ENCODE results near the gene ENTPD6. TPM values are rescaled to one million over a fixed set of nuclear protein-coding genes. Genes with fewer than 3 reads are reported as not detected.
A peak's percentile ranks its signal among the peaks of the same experiment; 100 is the strongest.
"Not testable (repeated sequence)": the region's sequence is repeated elsewhere in the genome, so short reads cannot be mapped to it uniquely, and the experiment has no call there.

The ENTPD6 gene
- total and polyA plus RNA-seq, 4 experiments from 2014 or later = 42.1 to 94.3 (median 68.0) TPM

- intact Hi-C loops (cut with micrococcal nuclease) = no loop called here
- H3K4me1 ChIP-seq (ENCODE audit: insufficient read depth, low read length) = no peaks in the 10 kb centered on the region
- Mint-ChIP-seq H3K36me3 (no peaks in the 10 kb centered on the region), H3K27ac (no peak overlapping the region), H3K4me1 (peaks cover 0 to 2% (median under 1%) of the 10 kb centered on the region in 4 donors), H3K4me3 (no peak overlapping the region), H3K27me3 (peaks cover 0 to 1% of the 10 kb centered on the region in 2 donors), H3K9me3 (peaks cover 0 to 9% (median 2%) of the 10 kb centered on the region in 8 donors)
- no peak for DNase-seq
- H3K36me3 ChIP-seq (ENCODE audit: insufficient read depth, low read length) = no peaks in the 10 kb centered on the region
- no peaks in the 10 kb centered on the region for H3K9me3 ChIP-seq (ENCODE audit: control insufficient read depth in 1 of 2, low read length in 2 of 2)
- no peaks in the 10 kb centered on the region for H3K27me3 ChIP-seq (ENCODE audit: insufficient read depth, low read length)
- ChIA-PET CTCF (ENCODE audit: partially characterized antibody) (interaction anchor here (1.3 to 2.2 kb wide), 5 partner anchors 8 to 182 kb away, joined by 3 to 10 read pairs (median 4); partner anchors contain the start of gene ENTPD6), POLR2A (ENCODE audit: partially characterized antibody) (no interaction called here)
- H3K4me3 ChIP-seq (ENCODE audit: low read length in 2 of 2) = no peak overlapping the region
- no peak overlapping the region for H3K27ac ChIP-seq (ENCODE audit: low read depth, low read length)
These were observed 19.3 kb upstream of the ENTPD6 start for GRCh38 chr20:25176184-25176583.

DNA sequence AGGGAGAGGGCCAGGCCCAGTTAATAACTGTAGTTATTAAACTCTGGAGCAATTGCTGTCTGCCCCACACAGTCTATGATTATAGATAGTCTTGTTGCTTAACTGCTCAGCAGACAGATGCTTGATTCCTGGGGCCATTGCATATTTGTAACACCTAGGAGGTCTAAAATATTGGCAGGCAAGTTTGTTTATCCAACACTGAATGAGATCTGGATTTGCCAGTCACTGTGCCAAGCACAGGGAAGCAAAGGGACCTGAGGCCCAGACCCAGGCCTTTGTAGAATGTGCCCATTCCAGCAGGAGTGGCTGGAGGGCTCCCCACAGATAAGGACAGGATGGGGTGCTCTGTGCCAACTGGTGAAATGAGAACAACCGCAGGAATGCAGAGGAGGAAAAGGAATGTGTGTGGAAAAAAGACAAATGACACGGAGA is 17.6 kb upstream of the ENTPD6 start:
- no peaks in the 10 kb centered on the region for H3K36me3 Mint-ChIP-seq
- POLR2A ChIA-PET (ENCODE audit: partially characterized antibody) = no interaction called here
- Histone ChIP-seq H3K27ac (ENCODE audit: low read depth, low read length) (no peak overlapping the region), H3K4me1 (ENCODE audit: insufficient read depth, low read length) (no peaks in the 10 kb centered on the region), H3K36me3 (ENCODE audit: insufficient read depth, low read length) (no peaks in the 10 kb centered on the region), H3K9me3 (ENCODE audit: control insufficient read depth in 1 of 2, low read length in 2 of 2) (no peaks in the 10 kb centered on the region), H3K27me3 (ENCODE audit: insufficient read depth, low read length) (no peaks in the 10 kb centered on the region), H3K4me3 (ENCODE audit: low read length in 2 of 2) (no peak overlapping the region)
- H3K9me3 Mint-ChIP-seq = peaks cover 0 to 11% (median 7%) of the 10 kb centered on the region in 8 donors
- peaks cover 0 to 2% (median under 1%) of the 10 kb centered on the region in 4 donors for H3K4me1 Mint-ChIP-seq
- DNase-seq = no peak
- H3K4me3 Mint-ChIP-seq = no peak overlapping the region
- H3K27ac Mint-ChIP-seq = no peak overlapping the region
- CTCF ChIA-PET (ENCODE audit: partially characterized antibody) = interaction anchor here (0.8 to 3.0 kb wide), 9 partner anchors 96 to 1076 kb away, joined by 3 to 18 read pairs (median 4); partner anchors contain the start of gene VSX1
- peaks cover 1 to 5% of the 10 kb centered on the region in 2 donors for H3K27me3 Mint-ChIP-seq
- intact Hi-C loops (cut with micrococcal nuclease) = no loop called here

GRCh38 chr20:25178563-25179438 is 16.7 kb upstream of the ENTPD6 start:
- Mint-ChIP-seq H3K9me3 (peaks cover 0 to 19% (median 12%) of the 10 kb centered on the region in 8 donors), H3K4me3 (no peak overlapping the region), H3K27ac (peak overlapping the region in 2 of 7 donors; percentile 69 to 78), H3K4me1 (peaks cover 0 to 2% (median under 1%) of the 10 kb centered on the region in 4 donors), H3K36me3 (peaks cover 3 to 5% of the 10 kb centered on the region in 2 donors), H3K27me3 (peaks cover 4 to 6% of the 10 kb centered on the region in 2 donors)
- CTCF ChIA-PET (ENCODE audit: partially characterized antibody) = interaction anchor here (0.7 to 3.0 kb wide), 21 partner anchors 12 to 1077 kb away, joined by 3 to 18 read pairs (median 4); partner anchors contain the start of genes ENTPD6 and VSX1
- no peak overlapping the region for H3K27ac ChIP-seq (ENCODE audit: low read depth, low read length)
- peak; percentile 32 to 47 (median 44) for DNase-seq
- no peaks in the 10 kb centered on the region for H3K9me3 ChIP-seq (ENCODE audit: control insufficient read depth in 1 of 2, low read length in 2 of 2)
- POLR2A ChIA-PET (ENCODE audit: partially characterized antibody) = no interaction called here
- H3K36me3 ChIP-seq (ENCODE audit: insufficient read depth, low read length) = no peaks in the 10 kb centered on the region
- H3K4me3 ChIP-seq (ENCODE audit: low read length in 2 of 2) = no peak overlapping the region
- H3K4me1 ChIP-seq (ENCODE audit: insufficient read depth, low read length) = no peaks in the 10 kb centered on the region
- no peaks in the 10 kb centered on the region for H3K27me3 ChIP-seq (ENCODE audit: insufficient read depth, low read length)
- intact Hi-C loops (cut with micrococcal nuclease) = loop anchor here (1.0 kb wide), 3 partner anchors 88 to 184 kb away; no protein-coding TSS in a partner anchor

DNA sequence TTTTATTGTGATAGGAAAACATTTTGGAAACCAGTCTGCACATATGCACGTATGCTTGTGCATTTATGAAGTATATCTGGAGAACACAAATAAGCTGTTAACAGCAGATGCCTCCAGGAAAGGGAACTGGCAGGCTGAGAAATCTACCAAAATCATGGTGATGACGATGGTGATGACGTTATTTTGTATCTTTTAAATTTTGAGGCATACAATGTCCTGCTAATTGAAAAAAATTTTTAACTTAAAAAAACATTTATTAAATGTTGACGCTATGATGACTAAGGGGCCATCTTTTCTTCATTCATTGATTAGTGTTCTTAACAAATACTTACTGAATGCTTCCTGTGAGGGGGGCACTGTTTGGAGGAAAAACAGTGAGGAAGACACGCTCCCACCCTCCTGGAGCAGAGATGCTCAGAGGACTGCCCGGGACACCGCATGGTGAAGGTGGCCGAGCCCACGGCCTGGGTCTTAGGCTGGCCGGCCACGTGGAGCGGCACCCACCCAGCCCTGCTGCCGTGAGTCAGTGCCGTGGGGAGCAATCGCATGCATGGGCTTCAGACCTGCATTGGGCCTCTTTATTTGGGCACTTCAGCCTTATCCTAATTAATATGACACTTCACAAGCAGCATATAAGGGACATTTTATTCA is 15.9 kb upstream of the ENTPD6 start:
- Mint-ChIP-seq H3K36me3 (peaks cover 4 to 6% of the 10 kb centered on the region in 2 donors), H3K27me3 (peaks cover 10 to 11% of the 10 kb centered on the region in 2 donors), H3K27ac (no peak overlapping the region), H3K4me3 (no peak overlapping the region), H3K4me1 (peaks cover 0 to 2% (median under 1%) of the 10 kb centered on the region in 4 donors), H3K9me3 (peaks cover 0 to 24% (median 17%) of the 10 kb centered on the region in 8 donors)
- no peak for DNase-seq
- intact Hi-C loops (cut with micrococcal nuclease) = loop anchor here (1.0 kb wide), 3 partner anchors 89 to 185 kb away; no protein-coding TSS in a partner anchor
- POLR2A ChIA-PET (ENCODE audit: partially characterized antibody) = no interaction called here
- CTCF ChIA-PET (ENCODE audit: partially characterized antibody) = interaction anchor here (0.7 to 3.0 kb wide), 12 partner anchors 11 to 225 kb away, joined by 3 to 18 read pairs (median 4); partner anchors contain the start of gene ENTPD6
- Histone ChIP-seq H3K4me1 (ENCODE audit: insufficient read depth, low read length) (no peaks in the 10 kb centered on the region), H3K36me3 (ENCODE audit: insufficient read depth, low read length) (no peaks in the 10 kb centered on the region), H3K9me3 (ENCODE audit: control insufficient read depth in 1 of 2, low read length in 2 of 2) (no peaks in the 10 kb centered on the region), H3K27me3 (ENCODE audit: insufficient read depth, low read length) (no peaks in the 10 kb centered on the region), H3K4me3 (ENCODE audit: low read length in 2 of 2) (no peak overlapping the region), H3K27ac (ENCODE audit: low read depth, low read length) (no peak overlapping the region)

- H3K27ac Mint-ChIP-seq; H3K4me1 ChIP-seq (ENCODE audit: insufficient read depth, low read length); H3K36me3 ChIP-seq (ENCODE audit: insufficient read depth, low read length); H3K27ac ChIP-seq (ENCODE audit: low read depth, low read length); H3K4me3 Mint-ChIP-seq; H3K4me1 Mint-ChIP-seq; H3K27me3 ChIP-seq (ENCODE audit: insufficient read depth, low read length); DNase-seq; H3K4me3 ChIP-seq (ENCODE audit: low read length in 2 of 2); CTCF ChIA-PET (ENCODE audit: partially characterized antibody); intact Hi-C loops (cut with micrococcal nuclease); H3K9me3 ChIP-seq (ENCODE audit: control insufficient read depth in 1 of 2, low read length in 2 of 2); POLR2A ChIA-PET (ENCODE audit: partially characterized antibody): not testable (repeated sequence)
- peaks cover 29 to 35% of the 10 kb centered on the region in 2 donors for H3K27me3 Mint-ChIP-seq
- peaks cover 4 to 12% of the 10 kb centered on the region in 2 donors for H3K36me3 Mint-ChIP-seq
- H3K9me3 Mint-ChIP-seq = peaks cover 0 to 38% (median 19%) of the 10 kb centered on the region in 8 donors
These were observed 11.1 kb upstream of the ENTPD6 start for GRCh38 chr20:25184391-25184790.

- CTCF ChIA-PET (ENCODE audit: partially characterized antibody) = no interaction called here
- Mint-ChIP-seq H3K27ac (no peak overlapping the region), H3K4me3 (no peak overlapping the region), H3K9me3 (peaks cover 0 to 37% (median 19%) of the 10 kb centered on the region in 8 donors), H3K27me3 (peaks cover 29 to 32% of the 10 kb centered on the region in 2 donors), H3K36me3 (peaks cover 4 to 12% of the 10 kb centered on the region in 2 donors), H3K4me1 (no peaks in the 10 kb centered on the region)
- intact Hi-C loops (cut with micrococcal nuclease) = no loop called here
- H3K9me3 ChIP-seq (ENCODE audit: control insufficient read depth in 1 of 2, low read length in 2 of 2) = no peaks in the 10 kb centered on the region
- no peak for DNase-seq
- H3K27me3 ChIP-seq (ENCODE audit: insufficient read depth, low read length) = peaks cover 4% of the 10 kb centered on the region
- no peaks in the 10 kb centered on the region for H3K4me1 ChIP-seq (ENCODE audit: insufficient read depth, low read length)
- no peak overlapping the region for H3K27ac ChIP-seq (ENCODE audit: low read depth, low read length)
- POLR2A ChIA-PET (ENCODE audit: partially characterized antibody) = no interaction called here
- no peaks in the 10 kb centered on the region for H3K36me3 ChIP-seq (ENCODE audit: insufficient read depth, low read length)
- no peak overlapping the region for H3K4me3 ChIP-seq (ENCODE audit: low read length in 2 of 2)
These were observed 8.3 kb upstream of the ENTPD6 start for GRCh38 chr20:25187220-25187619.

DNA sequence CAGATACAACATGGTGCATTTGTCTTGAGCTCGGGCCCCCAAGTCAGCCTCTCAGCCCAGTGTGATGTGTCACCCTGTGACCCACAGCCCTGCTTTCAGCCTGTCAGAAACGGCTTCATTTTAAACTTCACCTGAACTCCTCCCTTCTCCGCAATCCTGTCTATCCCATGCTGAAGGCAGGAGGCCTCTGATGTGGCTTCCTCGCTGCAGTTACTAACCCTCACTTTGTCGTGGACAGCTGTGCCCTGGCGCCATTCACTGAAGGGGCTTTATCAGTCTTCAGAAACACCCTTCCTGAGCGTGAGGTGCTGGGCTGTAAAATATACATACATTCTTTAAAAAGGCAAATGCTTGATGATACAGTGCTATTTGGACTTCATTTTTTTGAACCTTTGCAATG is 7.9 kb upstream of the ENTPD6 start:
- no peak for DNase-seq
- no peaks in the 10 kb centered on the region for H3K9me3 ChIP-seq (ENCODE audit: control insufficient read depth in 1 of 2, low read length in 2 of 2)
- H3K27me3 ChIP-seq (ENCODE audit: insufficient read depth, low read length) = peaks cover 4% of the 10 kb centered on the region
- no peaks in the 10 kb centered on the region for H3K4me1 ChIP-seq (ENCODE audit: insufficient read depth, low read length)
- ChIA-PET CTCF (ENCODE audit: partially characterized antibody) (interaction anchor here (1.5 kb wide), 1 partner anchor 12 kb away, joined by 4 read pairs; no protein-coding TSS in a partner anchor), POLR2A (ENCODE audit: partially characterized antibody) (no interaction called here)
- no peak overlapping the region for H3K4me3 ChIP-seq (ENCODE audit: low read length in 2 of 2)
- Mint-ChIP-seq H3K36me3 (peaks cover 4 to 12% of the 10 kb centered on the region in 2 donors), H3K27me3 (peaks cover 29 to 30% of the 10 kb centered on the region in 2 donors), H3K9me3 (peaks cover 0 to 33% (median 16%) of the 10 kb centered on the region in 8 donors), H3K27ac (no peak overlapping the region), H3K4me3 (no peak overlapping the region), H3K4me1 (no peaks in the 10 kb centered on the region)
- intact Hi-C loops (cut with micrococcal nuclease) = no loop called here
- H3K36me3 ChIP-seq (ENCODE audit: insufficient read depth, low read length) = no peaks in the 10 kb centered on the region
- no peak overlapping the region for H3K27ac ChIP-seq (ENCODE audit: low read depth, low read length)
